Fibroblast of villous mesenchyme (primary cell): ENCODE measurements around the gene CASP2. TPM values are rescaled to one million over a fixed set of nuclear protein-coding genes. Genes with fewer than 3 reads are reported as not detected.

ENCODE experiments used
- DNase-seq: peaks from one replicate; pipeline ENCODE4 v3.0.0-alpha.2; 2010; ENCODE audit warnings: low read depth
- H3K4me3 ChIP-seq: 2 replicates; pipeline ENCODE4 v1.5.1; 2011; ENCODE audit warnings: low read depth, mild to moderate bottlenecking, low read length
- CTCF ChIP-seq: IDR thresholded peaks from 2 replicates; pipeline ENCODE4 v1.5.1; 2012; ENCODE audit warnings: low read depth, mild to moderate bottlenecking, low read length; ENCODE audit not compliant: insufficient read depth
- small RNA-seq: library from RNA; depleted of rRNA; stranded (forward); fragments of <200 nt; gene quantifications from one replicate; pipeline ENCODE3, GENCODE V24; 2012
- total RNA-seq: library from RNA; depleted of rRNA; stranded (reverse); fragments of >200 nt; gene quantifications from 2 replicates; pipeline ENCODE4 v1.2.3, GENCODE V29; 2012

CASP2 gene
- total RNA-seq, 1 donor: 16.0 TPM

GRCh38 chr7:143356414-143357050, 68.4 kb downstream of the CASP2 start:
- no peak overlapping the region for H3K4me3 ChIP-seq
- DNase-seq: no peak
- no peak for TF ChIP-seq CTCF

Small RNA genes within 50 kb of the gene (small RNA-seq; reads per million reads assigned to genes)
- gene RN7SL481P: not detected
- gene RN7SL535P: not detected

Other genes with a start within 250 kb of the CASP2 start
- not detected in 2 replicates for gene OR6V1, start 236.0 kb upstream of the CASP2 start, total RNA-seq
- not detected in 2 replicates for gene PIP, start 156.3 kb upstream of the CASP2 start, total RNA-seq
- not detected in 2 replicates for gene TAS2R39, start 104.9 kb upstream of the CASP2 start, total RNA-seq
- not detected in 2 replicates for gene TAS2R40, start 66.3 kb upstream of the CASP2 start, total RNA-seq
- 63.1 and 69.1 TPM in 2 replicates for gene GSTK1, start 24.9 kb upstream of the CASP2 start, total RNA-seq
- not detected in 2 replicates for gene TMEM139, start 3.4 kb upstream of the CASP2 start, total RNA-seq
- gene CLCN1, start 27.8 kb downstream of the CASP2 start, total RNA-seq: under 0.01 TPM in 2 replicates
- 1.3 and 2.2 TPM in 2 replicates for gene FAM131B, start 74.4 kb downstream of the CASP2 start, total RNA-seq
- gene ZYX, start 93.0 kb downstream of the CASP2 start, total RNA-seq: 71.7 and 96.3 TPM in 2 replicates
- gene EPHA1, start 120.5 kb downstream of the CASP2 start, total RNA-seq: 0.32 TPM in 1 of 2 replicates, not detected in the other
- not detected in 2 replicates for gene TAS2R60, start 155.1 kb downstream of the CASP2 start, total RNA-seq
- not detected in 2 replicates for gene TAS2R41, start 189.5 kb downstream of the CASP2 start, total RNA-seq